Mesothelial cell of epicardium (in vitro differentiated cells): ENCODE measurements around the gene CDH4. TPM values are rescaled to one million over a fixed set of nuclear protein-coding genes. Genes with fewer than 3 reads are reported as not detected.

ENCODE experiments used
- DNase-seq, 2 experiments: peaks; one replicate each; pipeline ENCODE4 v3.0.0; 2021; ENCODE audit warnings: low spot score in 2 of 2; ENCODE audit not compliant: unreplicated experiment in 2 of 2
- H3K27ac Mint-ChIP-seq: 2 replicates; pipeline ENCODE4 v1.8.0; 2021; ENCODE audit warnings: mixed read lengths
- H3K27me3 Mint-ChIP-seq: 2 replicates; pipeline ENCODE4 v1.8.0; 2021; ENCODE audit warnings: low read depth, mixed read lengths
- H3K36me3 Mint-ChIP-seq: 2 replicates; pipeline ENCODE4 v1.8.0; 2021; ENCODE audit warnings: mixed read lengths
- H3K4me1 Mint-ChIP-seq: 2 replicates; pipeline ENCODE4 v1.8.0; 2021; ENCODE audit warnings: mixed read lengths
- H3K4me3 Mint-ChIP-seq: 2 replicates; pipeline ENCODE4 v1.8.0; 2021; ENCODE audit warnings: mild to moderate bottlenecking, moderate library complexity, mixed read lengths
- H3K9me3 Mint-ChIP-seq: 2 replicates; pipeline ENCODE4 v1.8.0; 2021; ENCODE audit warnings: mixed read lengths
- total RNA-seq: library from RNA; stranded (reverse); gene quantifications from 3 replicates; pipeline ENCODE4 v1.2.1, GENCODE V29; 2021
- TF ChIP-seq, protein P1 (sequence below): fragments of 200-600 bp; sonication (generic); IDR thresholded peaks from one replicate; pipeline ENCODE4 v1.5.0; 2021; ENCODE audit warnings: antibody characterized with exemption; ENCODE audit not compliant: unreplicated experiment

CDH4 gene
- total RNA-seq, 1 donor from 2014 or later = 1.1 TPM

DNA sequence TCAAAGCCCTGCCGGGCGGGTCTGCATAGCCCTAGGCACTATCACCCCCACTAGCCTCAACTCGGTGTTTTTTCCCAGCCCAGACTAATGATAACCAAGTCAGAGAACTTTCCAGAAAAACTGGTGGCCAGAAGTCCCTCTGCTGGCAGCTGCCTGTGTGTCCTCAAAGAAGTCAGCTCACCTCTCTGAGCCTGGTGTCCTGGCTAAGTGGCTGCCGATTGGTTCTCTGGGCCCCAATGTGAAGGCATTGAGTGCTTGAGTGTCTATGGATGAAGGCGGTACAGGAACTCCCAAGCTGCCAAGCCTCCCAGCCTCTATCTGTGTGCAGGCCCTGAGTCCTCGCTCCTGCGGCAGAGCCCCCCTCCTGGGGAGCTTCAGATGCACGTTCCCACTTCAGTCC lies 458.0 kb downstream of the CDH4 start:
- peaks cover 28% of the 10 kb centered on the region for H3K27me3 Mint-ChIP-seq
- no peak for DNase-seq
- no peak overlapping the region for H3K4me3 Mint-ChIP-seq
- no peaks in the 10 kb centered on the region for H3K9me3 Mint-ChIP-seq
- H3K4me1 Mint-ChIP-seq = no peaks in the 10 kb centered on the region
- no peak overlapping the region for H3K27ac Mint-ChIP-seq
- TF ChIP-seq, protein P1, sequence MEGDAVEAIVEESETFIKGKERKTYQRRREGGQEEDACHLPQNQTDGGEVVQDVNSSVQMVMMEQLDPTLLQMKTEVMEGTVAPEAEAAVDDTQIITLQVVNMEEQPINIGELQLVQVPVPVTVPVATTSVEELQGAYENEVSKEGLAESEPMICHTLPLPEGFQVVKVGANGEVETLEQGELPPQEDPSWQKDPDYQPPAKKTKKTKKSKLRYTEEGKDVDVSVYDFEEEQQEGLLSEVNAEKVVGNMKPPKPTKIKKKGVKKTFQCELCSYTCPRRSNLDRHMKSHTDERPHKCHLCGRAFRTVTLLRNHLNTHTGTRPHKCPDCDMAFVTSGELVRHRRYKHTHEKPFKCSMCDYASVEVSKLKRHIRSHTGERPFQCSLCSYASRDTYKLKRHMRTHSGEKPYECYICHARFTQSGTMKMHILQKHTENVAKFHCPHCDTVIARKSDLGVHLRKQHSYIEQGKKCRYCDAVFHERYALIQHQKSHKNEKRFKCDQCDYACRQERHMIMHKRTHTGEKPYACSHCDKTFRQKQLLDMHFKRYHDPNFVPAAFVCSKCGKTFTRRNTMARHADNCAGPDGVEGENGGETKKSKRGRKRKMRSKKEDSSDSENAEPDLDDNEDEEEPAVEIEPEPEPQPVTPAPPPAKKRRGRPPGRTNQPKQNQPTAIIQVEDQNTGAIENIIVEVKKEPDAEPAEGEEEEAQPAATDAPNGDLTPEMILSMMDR = no peak
- no peaks in the 10 kb centered on the region for H3K36me3 Mint-ChIP-seq

DNA sequence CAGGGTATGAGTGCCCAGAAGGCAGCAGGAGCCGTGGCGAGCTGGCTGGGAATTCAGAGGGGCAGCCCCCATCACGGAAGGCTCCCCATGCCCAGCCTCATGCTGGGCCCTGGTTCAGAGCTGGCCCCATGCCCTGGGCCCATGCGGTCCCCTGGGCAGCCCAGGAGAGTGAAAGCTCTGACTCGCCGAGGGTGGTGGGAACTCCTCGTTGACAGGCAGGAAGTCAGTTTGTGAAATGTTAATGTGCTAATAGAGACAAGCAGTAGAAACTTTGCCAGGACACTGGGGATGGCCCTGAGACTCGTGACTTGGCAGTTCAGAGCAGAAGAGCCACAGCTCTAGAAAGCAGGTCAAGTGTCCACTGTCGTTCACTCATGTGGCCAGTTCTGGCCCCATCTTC lies 460.6 kb downstream of the CDH4 start:
- no peak for DNase-seq
- TF ChIP-seq, protein P1 = no peak
- Mint-ChIP-seq H3K27ac (no peak overlapping the region), H3K4me1 (no peaks in the 10 kb centered on the region), H3K27me3 (peaks cover 17% of the 10 kb centered on the region), H3K36me3 (no peaks in the 10 kb centered on the region), H3K4me3 (no peak overlapping the region), H3K9me3 (no peaks in the 10 kb centered on the region)

DNA sequence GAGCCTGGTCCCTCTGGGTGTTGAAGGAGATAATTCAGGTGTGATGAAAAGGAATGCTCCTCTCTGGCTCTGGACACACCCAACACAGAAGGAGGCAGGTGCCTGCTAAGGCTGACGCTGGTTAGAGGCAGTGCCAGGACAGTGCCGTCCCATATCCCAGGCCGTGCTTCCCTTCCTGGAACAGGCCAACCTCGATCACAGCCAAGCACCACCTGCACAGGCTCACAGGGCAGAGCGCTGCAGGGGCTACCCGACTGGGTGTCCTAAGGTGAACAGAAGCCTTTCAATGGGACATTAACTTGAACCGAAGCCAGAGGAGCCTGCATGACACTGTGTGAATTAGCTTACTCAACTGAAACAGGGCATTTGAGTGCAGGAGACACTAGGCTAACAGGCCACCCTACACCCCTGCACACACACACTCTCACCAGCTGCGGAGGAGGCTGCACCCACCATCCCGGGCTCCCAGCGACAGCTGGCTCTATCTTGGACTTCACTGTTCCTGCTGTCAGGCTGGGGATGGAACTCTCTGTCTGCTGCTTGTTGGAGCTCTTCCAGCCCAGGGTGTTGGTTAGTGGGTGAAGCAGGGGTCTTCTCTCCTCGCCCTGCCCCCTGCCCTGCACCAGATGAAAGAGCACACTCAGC lies 466.4 kb downstream of the CDH4 start:
- TF ChIP-seq, protein P1 = no peak
- no peaks in the 10 kb centered on the region for H3K9me3 Mint-ChIP-seq
- no peak for DNase-seq
- H3K27me3 Mint-ChIP-seq = peaks cover 37% of the 10 kb centered on the region
- no peak overlapping the region for H3K27ac Mint-ChIP-seq
- H3K4me1 Mint-ChIP-seq = no peaks in the 10 kb centered on the region
- no peak overlapping the region for H3K4me3 Mint-ChIP-seq
- no peaks in the 10 kb centered on the region for H3K36me3 Mint-ChIP-seq

DNA sequence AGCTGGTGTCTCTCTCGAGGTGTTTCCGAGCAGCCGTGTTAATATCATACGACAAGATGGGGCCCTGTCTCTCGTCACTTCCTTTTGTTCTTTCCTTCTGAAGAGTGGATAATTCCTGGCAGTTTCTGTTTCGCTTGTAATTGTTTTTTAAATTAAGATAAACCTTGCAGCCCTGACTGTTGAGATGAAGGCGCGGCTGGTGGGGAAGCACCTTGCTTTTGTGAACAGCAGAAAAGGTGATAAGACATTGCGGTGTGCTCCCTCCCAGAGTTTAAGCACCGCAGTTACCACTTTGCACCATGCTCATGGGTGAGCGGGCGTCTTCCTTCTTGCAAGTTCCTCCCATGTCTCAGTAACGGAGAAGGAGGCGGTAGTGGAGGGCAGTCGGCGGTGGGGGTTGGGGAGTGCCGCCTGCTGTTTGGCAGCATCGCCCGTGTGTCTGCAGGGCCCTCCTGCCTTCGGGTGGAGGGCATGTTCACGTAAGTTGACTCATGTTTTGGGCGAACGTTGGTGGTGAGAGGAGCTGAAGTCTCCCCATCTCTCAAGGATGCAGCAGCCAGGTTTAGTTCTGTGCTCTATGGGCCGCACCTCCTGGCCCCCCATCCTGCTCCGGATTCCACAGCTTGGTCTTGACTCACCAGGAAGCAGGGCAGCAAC lies 467.8 kb downstream of the CDH4 start:
- H3K9me3 Mint-ChIP-seq = no peaks in the 10 kb centered on the region
- TF ChIP-seq, protein P1 = no peak
- DNase-seq = no peak
- H3K36me3 Mint-ChIP-seq = no peaks in the 10 kb centered on the region
- H3K4me3 Mint-ChIP-seq = no peak overlapping the region
- H3K4me1 Mint-ChIP-seq = no peaks in the 10 kb centered on the region
- H3K27me3 Mint-ChIP-seq = peaks cover 37% of the 10 kb centered on the region
- H3K27ac Mint-ChIP-seq = no peak overlapping the region

DNA sequence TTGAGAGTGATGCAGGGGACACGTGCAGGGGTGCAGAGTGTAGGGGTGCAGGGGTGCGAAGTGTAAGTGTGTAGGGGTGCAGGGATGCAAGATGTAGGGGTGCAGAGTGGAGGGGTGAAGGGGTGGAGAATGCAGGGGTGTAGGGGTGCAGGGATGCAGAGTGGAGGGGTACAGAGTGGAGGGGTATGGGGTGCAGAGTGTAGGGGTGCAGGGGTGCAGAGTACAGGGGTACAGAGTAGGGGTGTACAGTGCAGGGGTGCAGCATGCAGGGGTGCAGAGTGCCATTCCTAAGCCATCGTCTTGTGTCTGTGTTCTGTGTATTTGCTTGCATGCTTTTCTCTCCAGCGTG lies 468.3 kb downstream of the CDH4 start:
- Mint-ChIP-seq H3K4me3 (no peak overlapping the region), H3K9me3 (no peaks in the 10 kb centered on the region), H3K4me1 (no peaks in the 10 kb centered on the region), H3K36me3 (no peaks in the 10 kb centered on the region), H3K27ac (no peak overlapping the region), H3K27me3 (peaks cover 37% of the 10 kb centered on the region)
- TF ChIP-seq, protein P1 = no peak
- DNase-seq = no peak
